HG03558 (cell line): ENCODE data around the gene PRPF40A.
"Not testable (repeated sequence)": the region's sequence is repeated elsewhere in the genome, so short reads cannot be mapped to it uniquely, and the experiment has no call there.

Source experiments
- ATAC-seq: cut with Tn5 transposase; IDR thresholded peaks from one replicate; pipeline ENCODE4 v1.9.1; 2021; ENCODE audit warnings: moderate number of reproducible peaks; ENCODE audit not compliant: unreplicated experiment; ENCODE audit errors: extremely low read depth

PRPF40A gene

GRCh38 chr2:152717228-152718075, at the start of gene PRPF40A:
TSS of gene PRPF40A (minus strand) at chr2:152717461. CDS start at chr2:152717439, 22 bp downstream.
- peak; percentile 60 for ATAC-seq

GRCh38 chr2:152766928-152767327, 49.7 kb upstream of the PRPF40A start:
- no peak for ATAC-seq

- ATAC-seq, result no peak
Observed at GRCh38 chr2:152763651-152764050, 46.4 kb upstream of the PRPF40A start.

- not testable (repeated sequence) for ATAC-seq
Observed at GRCh38 chr2:152763208-152763607, 45.9 kb upstream of the PRPF40A start.

- no peak for ATAC-seq
Observed at GRCh38 chr2:152762202-152762601, 44.9 kb upstream of the PRPF40A start.

- ATAC-seq, result no peak
Observed at GRCh38 chr2:152761214-152761613, 44.0 kb upstream of the PRPF40A start.

- ATAC-seq, result no peak
Observed at GRCh38 chr2:152759290-152760072, 42.2 kb upstream of the PRPF40A start.

GRCh38 chr2:152755029-152755428, 37.8 kb upstream of the PRPF40A start:
- no peak for ATAC-seq

GRCh38 chr2:152747751-152748150, 30.5 kb upstream of the PRPF40A start:
- not testable (repeated sequence) for ATAC-seq

- ATAC-seq, result no peak
Observed at GRCh38 chr2:152743002-152743401, 25.7 kb upstream of the PRPF40A start.

GRCh38 chr2:152740743-152741328, 23.6 kb upstream of the PRPF40A start:
- peak; percentile 81 for ATAC-seq

GRCh38 chr2:152739705-152740104, 22.4 kb upstream of the PRPF40A start:
- not testable (repeated sequence) for ATAC-seq

- ATAC-seq, result no peak
Observed at GRCh38 chr2:152738438-152738837, 21.2 kb upstream of the PRPF40A start.

- ATAC-seq, result not testable (repeated sequence)
Observed at GRCh38 chr2:152737509-152737908, 20.2 kb upstream of the PRPF40A start.

- ATAC-seq, result peak; percentile 80
Observed at GRCh38 chr2:152730591-152731333, 13.5 kb upstream of the PRPF40A start.

GRCh38 chr2:152729844-152730243, 12.6 kb upstream of the PRPF40A start:
- ATAC-seq, result no peak

GRCh38 chr2:152723918-152724317, 6.7 kb upstream of the PRPF40A start:
- no peak for ATAC-seq

- not testable (repeated sequence) for ATAC-seq
Observed at GRCh38 chr2:152722639-152723038, 5.4 kb upstream of the PRPF40A start.

GRCh38 chr2:152720794-152721193, 3.5 kb upstream of the PRPF40A start:
- ATAC-seq, result no peak
